IMR-90 (cell line): ENCODE results near the gene TUBGCP2. TPM values are rescaled to one million over a fixed set of nuclear protein-coding genes. Genes with fewer than 3 reads are reported as not detected.

Source experiments
- ATAC-seq: fragments of 200-7000 bp; cut with Tn5 transposase; 2 replicates; pipeline ENCODE4 v1.9.1; 2020; ENCODE audit warnings: low read depth, mild to moderate bottlenecking, moderate library complexity
- BruUV-seq: library from RNA; stranded (reverse); fragments of 400-500 nt; replicated peaks from 2 replicates; lab custom pipeline; 2021; lab: Mats Ljungman, UMichigan
- CTCF ChIA-PET: fragments of 300-600 bp; formaldehyde crosslinking; extraction: SDS; loops from one replicate; lab custom pipeline; 2021; ENCODE audit warnings: antibody characterized with exemption; lab: Yijun Ruan, JAX
- POLR2A ChIA-PET: fragments of 300-600 bp; sonication (Branson Sonifier 250); formaldehyde crosslinking; loops from one replicate; lab custom pipeline; 2022; ENCODE audit warnings: antibody characterized with exemption; ENCODE audit not compliant: unreplicated experiment; lab: Charles Lee
- DNase-seq: peaks from one replicate; pipeline ENCODE4 v3.0.0; 2013
- H2AFZ ChIP-seq: replicated peaks from 2 replicates; pipeline ENCODE3; 2013; ENCODE audit warnings: low read length, mild to moderate bottlenecking; ENCODE audit not compliant: poor library complexity
- H2AK5ac ChIP-seq: 2 replicates; pipeline ENCODE4 v1.6.1; 2013; ENCODE audit warnings: low read depth, low read length, inconsistent platforms
- H2AK9ac ChIP-seq: replicated peaks from 2 replicates; pipeline ENCODE3; 2013; ENCODE audit warnings: mild to moderate bottlenecking, low read depth, low read length, moderate library complexity; ENCODE audit not compliant: poor library complexity
- H2BK120ac ChIP-seq: 2 replicates; pipeline ENCODE4 v1.6.1; 2013; ENCODE audit warnings: low read depth, low read length, inconsistent platforms
- H2BK15ac ChIP-seq: 3 replicates; pipeline ENCODE4 v1.6.1; 2013; ENCODE audit warnings: low read depth, low read length, inconsistent platforms
- H2BK20ac ChIP-seq: 2 replicates; pipeline ENCODE4 v1.6.1; 2013; ENCODE audit warnings: low read depth, mild to moderate bottlenecking, inconsistent platforms, low read length, moderate library complexity
- H2BK5ac ChIP-seq: 2 replicates; pipeline ENCODE4 v1.6.1; 2013; ENCODE audit warnings: mild to moderate bottlenecking, low read depth, low read length, inconsistent platforms; ENCODE audit not compliant: poor library complexity, severe bottlenecking
- H3K14ac ChIP-seq: replicated peaks from 2 replicates; pipeline ENCODE4 v1.6.1; 2013; ENCODE audit warnings: low read depth, low read length, inconsistent platforms
- H3K18ac ChIP-seq: 2 replicates; pipeline ENCODE4 v1.6.1; 2013; ENCODE audit warnings: low read depth, low read length, control low read depth
- H3K23ac ChIP-seq: 2 replicates; pipeline ENCODE4 v1.6.1; 2013; ENCODE audit warnings: low read depth, low read length, inconsistent platforms
- H3K27ac ChIP-seq: 2 replicates; pipeline ENCODE4 v1.5.1; 2013; ENCODE audit warnings: mild to moderate bottlenecking, control low read depth, low read length; ENCODE audit not compliant: insufficient read depth
- H3K27me3 ChIP-seq: 2 replicates; pipeline ENCODE4 v1.6.1; 2013; ENCODE audit warnings: low read length; ENCODE audit not compliant: control insufficient read depth, insufficient read depth
- H3K36me3 ChIP-seq: 2 replicates; pipeline ENCODE4 v1.6.1; 2013; ENCODE audit warnings: low read length, mixed read lengths; ENCODE audit not compliant: control insufficient read depth, insufficient read depth
- H3K4ac ChIP-seq: 2 replicates; pipeline ENCODE4 v1.6.1; 2013; ENCODE audit warnings: low read depth, low read length, inconsistent platforms
- H3K4me1 ChIP-seq: 2 replicates; pipeline ENCODE4 v1.6.1; 2013; ENCODE audit warnings: low read length, mixed read lengths; ENCODE audit not compliant: control insufficient read depth, insufficient read depth
- H3K4me2 ChIP-seq: 2 replicates; pipeline ENCODE4 v1.6.1; 2013; ENCODE audit warnings: low read depth, mild to moderate bottlenecking, control low read depth, low read length, moderate library complexity
- H3K4me3 ChIP-seq: 2 replicates; pipeline ENCODE4 v1.5.1; 2013; ENCODE audit warnings: low read depth, mild to moderate bottlenecking, control low read depth, low read length, moderate library complexity; ENCODE audit not compliant: insufficient read depth
- H3K56ac ChIP-seq: 2 replicates; pipeline ENCODE4 v1.6.1; 2013; ENCODE audit warnings: low read length, inconsistent platforms; ENCODE audit not compliant: insufficient read depth; ENCODE audit errors: extremely low read depth
- H3K79me1 ChIP-seq, 2 experiments: 2 replicates each; pipeline ENCODE4 v1.6.1; 2013; ENCODE audit warnings: low read length in 2 of 2, inconsistent platforms in 1 of 2, low read depth in 1 of 2
- H3K9ac ChIP-seq: 2 replicates; pipeline ENCODE4 v1.6.1; 2013; ENCODE audit warnings: low read depth, low read length, control low read depth
- H3K9me1 ChIP-seq: 2 replicates; pipeline ENCODE4 v1.6.1; 2013; ENCODE audit warnings: low read length, inconsistent platforms; ENCODE audit not compliant: insufficient read depth
- H3K9me3 ChIP-seq: 2 replicates; pipeline ENCODE4 v1.6.1; 2013; ENCODE audit warnings: low read length; ENCODE audit not compliant: control insufficient read depth, insufficient read depth
- H4K20me1 ChIP-seq: 2 replicates; pipeline ENCODE4 v1.6.1; 2013; ENCODE audit warnings: low read length, inconsistent platforms; ENCODE audit not compliant: insufficient read depth
- H4K5ac ChIP-seq: 2 replicates; pipeline ENCODE4 v1.6.1; 2013; ENCODE audit warnings: mild to moderate bottlenecking, low read depth, low read length, control low read depth
- H4K8ac ChIP-seq, 2 experiments: 2 replicates each; pipeline ENCODE4 v1.6.1; 2013; ENCODE audit warnings: low read depth in 2 of 2, low read length in 2 of 2, control low read depth in 1 of 2, inconsistent platforms in 1 of 2
- H4K91ac ChIP-seq: 2 replicates; pipeline ENCODE4 v1.6.1; 2013; ENCODE audit warnings: low read depth, low read length, inconsistent platforms; ENCODE audit not compliant: insufficient read depth
- BHLHE40 ChIP-seq: fragments of 150-350 bp; IDR thresholded peaks from 2 replicates; pipeline ENCODE4 v1.6.1; 2016; ENCODE audit warnings: mild to moderate bottlenecking, low read depth, low read length
- CEBPB ChIP-seq: IDR thresholded peaks from 2 replicates; pipeline ENCODE4 v1.6.1; 2012; ENCODE audit warnings: low read depth, low read length, improper control_type of control experiment
- CHD1 ChIP-seq: IDR thresholded peaks from 2 replicates; pipeline ENCODE4 v1.6.1; 2012; ENCODE audit warnings: low read depth, low read length, improper control_type of control experiment
- FOS ChIP-seq: fragments of 150-350 bp; IDR thresholded peaks from 2 replicates; pipeline ENCODE4 v1.6.1; 2016; ENCODE audit warnings: low read depth, low read length
- MAZ ChIP-seq: IDR thresholded peaks from 2 replicates; pipeline ENCODE4 v1.6.1; 2012; ENCODE audit warnings: low read depth, mild to moderate bottlenecking, low read length, improper control_type of control experiment, moderate library complexity, borderline replicate concordance
- MXI1 ChIP-seq: IDR thresholded peaks from 2 replicates; pipeline ENCODE4 v1.6.1; 2012; ENCODE audit warnings: low read depth, mild to moderate bottlenecking, low read length, moderate library complexity, borderline replicate concordance
- NFE2L2 ChIP-seq: fragments of 150-350 bp; IDR thresholded peaks from 2 replicates; pipeline ENCODE4 v1.6.1; 2016; ENCODE audit warnings: low read depth, mild to moderate bottlenecking, low read length
- POLR2A ChIP-seq: IDR thresholded peaks from 2 replicates; pipeline ENCODE4 v1.6.1; 2012; ENCODE audit warnings: mild to moderate bottlenecking, low read depth, low read length
- RAD21 ChIP-seq: IDR thresholded peaks from 2 replicates; pipeline ENCODE4 v1.6.1; 2012; ENCODE audit warnings: low read length, improper control_type of control experiment
- SMC3 ChIP-seq: fragments of 150-350 bp; IDR thresholded peaks from 2 replicates; pipeline ENCODE4 v1.6.1; 2016; ENCODE audit warnings: low read depth, mild to moderate bottlenecking, antibody characterized with exemption, low read length, moderate library complexity
- WGBS, 2 experiments: methylation state at CpG; one replicate each; pipeline versions ENCODE4 v1.1.5 to v1.1.7; 2013; ENCODE audit warnings: missing lambda C conversion rate in 2 of 2; ENCODE audit not compliant: insufficient read length in 1 of 2; ENCODE audit errors: extremely low coverage in 2 of 2; 5-methylcytosine and 5-hydroxymethylcytosine counted together
- dilution Hi-C: fragments of 300-500 bp; cut with HindIII; formaldehyde crosslinking; loops from one replicate; pipeline ENCODE4 v1.14.3; 2018; ENCODE audit warnings: low sequenced_read_pairs; ENCODE audit not compliant: unreplicated experiment
- in situ Hi-C: fragments of 300-500 bp; cut with MboI; formaldehyde crosslinking; loops from 3 replicates; pipeline ENCODE4 v1.14.3; 2019; ENCODE audit warnings: low sequenced_read_pairs, inconsistent platforms, mixed read lengths
- intact Hi-C: fragments of 100-400 bp; cut with micrococcal nuclease; formaldehyde crosslinking; loops from 2 replicates; pipeline ENCODE4 v1.10.0; 2022
- polyA plus RNA-seq, 3 experiments: library from polyadenylated mRNA; depleted of rRNA; stranded (reverse); fragments of >200 nt; gene quantifications; 2 replicates each; pipeline ENCODE4 v1.2.3, GENCODE V29; 2012; ENCODE audit warnings: low replicate concordance in 1 of 3
- total RNA-seq: library from RNA; depleted of rRNA; stranded (reverse); fragments of >200 nt; gene quantifications from 2 replicates; pipeline ENCODE4 v1.2.3, GENCODE V29; 2012
- TF ChIP-seq, protein P1 (sequence below): fragments of 150-350 bp; IDR thresholded peaks from 2 replicates; pipeline ENCODE4 v1.6.1; 2016; ENCODE audit warnings: low read depth, mild to moderate bottlenecking, low read length, moderate library complexity, borderline replicate concordance
- TF ChIP-seq, protein P2 (sequence below): conservative IDR thresholded peaks from 2 replicates; pipeline ENCODE4 v1.5.1; 2012; ENCODE audit warnings: mild to moderate bottlenecking, low read depth, low read length, improper control_type of control experiment
- TF ChIP-seq, protein P3 (sequence below): fragments of 150-350 bp; IDR thresholded peaks from 2 replicates; pipeline ENCODE4 v1.6.1; 2017; ENCODE audit warnings: mild to moderate bottlenecking, antibody characterized with exemption, low read length, low read depth

TUBGCP2 gene
- total and polyA plus RNA-seq, 2 of the 4 experiments (the other 2 are of a cell fraction): 48.1 to 72.6 TPM

DNA sequence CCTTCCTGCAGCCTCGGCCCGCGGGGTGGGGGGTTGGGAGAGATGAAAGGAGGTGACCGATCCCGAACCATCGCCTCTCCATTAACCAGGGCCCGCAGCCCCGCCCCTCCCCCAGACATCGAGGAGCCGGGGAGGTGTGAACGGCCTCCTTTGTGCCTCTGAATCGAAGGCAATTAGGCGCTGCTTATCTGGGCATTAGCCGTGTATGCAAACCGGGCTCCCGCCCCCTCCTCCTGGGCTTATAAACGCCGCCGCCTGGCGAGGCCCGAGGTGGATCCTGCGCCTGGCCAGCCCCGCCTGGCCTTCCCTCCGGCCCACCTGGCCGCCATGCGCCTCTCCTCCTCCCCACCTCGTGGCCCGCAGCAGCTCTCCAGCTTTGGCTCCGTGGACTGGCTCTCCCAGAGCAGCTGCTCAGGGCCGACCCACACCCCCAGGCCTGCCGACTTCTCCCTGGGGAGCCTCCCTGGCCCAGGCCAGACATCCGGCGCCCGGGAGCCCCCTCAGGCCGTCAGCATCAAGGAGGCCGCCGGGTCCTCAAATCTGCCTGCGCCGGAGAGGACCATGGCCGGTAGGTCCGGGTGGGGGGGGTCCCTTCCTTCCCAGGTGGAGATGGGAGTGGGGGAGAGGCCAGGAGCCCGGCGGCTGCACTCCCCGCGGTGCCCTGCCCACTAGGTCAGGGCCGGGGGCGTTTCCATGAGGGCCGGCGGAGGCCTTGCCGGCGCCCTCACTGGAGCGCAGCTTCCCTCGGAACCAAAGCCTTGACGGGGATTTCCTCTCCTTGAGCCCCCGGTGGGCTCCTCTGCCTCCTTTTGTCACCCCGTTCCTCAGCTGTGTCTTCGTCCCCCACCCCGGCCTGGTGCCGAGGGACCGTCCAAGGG lies 70.8 kb downstream of the TUBGCP2 start, which contains the start of gene VENTX:
Gene VENTX (plus strand): TSS at position 268 of the 878 bp plus-strand sequence. CDS start 60 bp downstream, at position 328.
- in situ Hi-C loops: no loop called here
- H3K4me1 ChIP-seq: peaks cover 5% of the 10 kb centered on the region; the same call in 1 of the 2 replicates
- H3K9ac ChIP-seq: no peak within 1 kb of the TSS
- no peak within 1 kb of the TSS for H4K91ac ChIP-seq
- no peak for ATAC-seq
- intact Hi-C loops: no loop called here
- no peak within 1 kb of the TSS for H3K56ac ChIP-seq
- peaks cover 4% of the 10 kb centered on the region; the same call in 1 of the 2 replicates for H3K9me3 ChIP-seq
- H2AK9ac ChIP-seq: no peak within 1 kb of the TSS
- 4% methylated on average over 30 of the region's 60 CpGs; no CpG with 5 or more reads in 1 of the 2 experiments for WGBS, 2 experiments
- ChIA-PET CTCF (no interaction called here), POLR2A (no interaction called here)
- H3K9me1 ChIP-seq: peaks cover under 1% of the 10 kb centered on the region; the same call in 1 of the 2 replicates
- no TSS peak for BruUV-seq
- no peak within 1 kb of the TSS for H3K18ac ChIP-seq
- H2AK5ac ChIP-seq: no peak within 1 kb of the TSS
- DNase-seq: no peak
- no peak within 1 kb of the TSS for H3K23ac ChIP-seq
- no peak within 1 kb of the TSS for H4K8ac ChIP-seq
- H3K4me3 ChIP-seq: no peak within 1 kb of the TSS
- H4K20me1 ChIP-seq: no peaks in the 10 kb centered on the region; the same call in 1 of the 2 replicates
- dilution Hi-C loops: no loop called here
- H3K4ac ChIP-seq: no peak within 1 kb of the TSS
- no peak within 1 kb of the TSS for H2BK5ac ChIP-seq
- no peak within 1 kb of the TSS for H2BK120ac ChIP-seq
- no peak within 1 kb of the TSS for H2BK15ac ChIP-seq
- H4K5ac ChIP-seq: no peak within 1 kb of the TSS
- TF ChIP-seq CEBPB: no peak
- no peak for TF ChIP-seq BHLHE40
- no peak for TF ChIP-seq CHD1
- TF ChIP-seq, protein P1, sequence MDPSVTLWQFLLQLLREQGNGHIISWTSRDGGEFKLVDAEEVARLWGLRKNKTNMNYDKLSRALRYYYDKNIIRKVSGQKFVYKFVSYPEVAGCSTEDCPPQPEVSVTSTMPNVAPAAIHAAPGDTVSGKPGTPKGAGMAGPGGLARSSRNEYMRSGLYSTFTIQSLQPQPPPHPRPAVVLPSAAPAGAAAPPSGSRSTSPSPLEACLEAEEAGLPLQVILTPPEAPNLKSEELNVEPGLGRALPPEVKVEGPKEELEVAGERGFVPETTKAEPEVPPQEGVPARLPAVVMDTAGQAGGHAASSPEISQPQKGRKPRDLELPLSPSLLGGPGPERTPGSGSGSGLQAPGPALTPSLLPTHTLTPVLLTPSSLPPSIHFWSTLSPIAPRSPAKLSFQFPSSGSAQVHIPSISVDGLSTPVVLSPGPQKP: no peak
- TF ChIP-seq FOS: no peak
- no peak for TF ChIP-seq SMC3
- no peak for TF ChIP-seq POLR2A
- TF ChIP-seq, protein P2, sequence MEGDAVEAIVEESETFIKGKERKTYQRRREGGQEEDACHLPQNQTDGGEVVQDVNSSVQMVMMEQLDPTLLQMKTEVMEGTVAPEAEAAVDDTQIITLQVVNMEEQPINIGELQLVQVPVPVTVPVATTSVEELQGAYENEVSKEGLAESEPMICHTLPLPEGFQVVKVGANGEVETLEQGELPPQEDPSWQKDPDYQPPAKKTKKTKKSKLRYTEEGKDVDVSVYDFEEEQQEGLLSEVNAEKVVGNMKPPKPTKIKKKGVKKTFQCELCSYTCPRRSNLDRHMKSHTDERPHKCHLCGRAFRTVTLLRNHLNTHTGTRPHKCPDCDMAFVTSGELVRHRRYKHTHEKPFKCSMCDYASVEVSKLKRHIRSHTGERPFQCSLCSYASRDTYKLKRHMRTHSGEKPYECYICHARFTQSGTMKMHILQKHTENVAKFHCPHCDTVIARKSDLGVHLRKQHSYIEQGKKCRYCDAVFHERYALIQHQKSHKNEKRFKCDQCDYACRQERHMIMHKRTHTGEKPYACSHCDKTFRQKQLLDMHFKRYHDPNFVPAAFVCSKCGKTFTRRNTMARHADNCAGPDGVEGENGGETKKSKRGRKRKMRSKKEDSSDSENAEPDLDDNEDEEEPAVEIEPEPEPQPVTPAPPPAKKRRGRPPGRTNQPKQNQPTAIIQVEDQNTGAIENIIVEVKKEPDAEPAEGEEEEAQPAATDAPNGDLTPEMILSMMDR: no peak
- no peak for TF ChIP-seq MAZ
- TF ChIP-seq MXI1: no peak
- no peak for TF ChIP-seq RAD21
- TF ChIP-seq, protein P3, sequence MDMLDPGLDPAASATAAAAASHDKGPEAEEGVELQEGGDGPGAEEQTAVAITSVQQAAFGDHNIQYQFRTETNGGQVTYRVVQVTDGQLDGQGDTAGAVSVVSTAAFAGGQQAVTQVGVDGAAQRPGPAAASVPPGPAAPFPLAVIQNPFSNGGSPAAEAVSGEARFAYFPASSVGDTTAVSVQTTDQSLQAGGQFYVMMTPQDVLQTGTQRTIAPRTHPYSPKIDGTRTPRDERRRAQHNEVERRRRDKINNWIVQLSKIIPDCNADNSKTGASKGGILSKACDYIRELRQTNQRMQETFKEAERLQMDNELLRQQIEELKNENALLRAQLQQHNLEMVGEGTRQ: no peak
- TF ChIP-seq NFE2L2: no peak
- H3K79me1 ChIP-seq: no peaks in the 10 kb centered on the region
- H3K14ac ChIP-seq: no peak within 1 kb of the TSS
- no peak within 1 kb of the TSS for H2BK20ac ChIP-seq
- peak within 1 kb of the TSS; percentile 80 for H2AFZ ChIP-seq
- no peak within 1 kb of the TSS for H3K27ac ChIP-seq
- no peaks in the 10 kb centered on the region for H3K36me3 ChIP-seq
- peaks cover 77% of the 10 kb centered on the region for H3K27me3 ChIP-seq
- H3K4me2 ChIP-seq: no peak within 1 kb of the TSS
